Right forelimb (tissue), 1 donor: ENCODE data around the gene BBS4.
"Not testable (repeated sequence)": the region's sequence is repeated elsewhere in the genome, so short reads cannot be mapped to it uniquely, and the experiment has no call there.

ENCODE experiments used
- DNase-seq: peaks from one replicate; pipeline ENCODE4 v3.0.0-alpha.2; 2018

The BBS4 gene

DNA sequence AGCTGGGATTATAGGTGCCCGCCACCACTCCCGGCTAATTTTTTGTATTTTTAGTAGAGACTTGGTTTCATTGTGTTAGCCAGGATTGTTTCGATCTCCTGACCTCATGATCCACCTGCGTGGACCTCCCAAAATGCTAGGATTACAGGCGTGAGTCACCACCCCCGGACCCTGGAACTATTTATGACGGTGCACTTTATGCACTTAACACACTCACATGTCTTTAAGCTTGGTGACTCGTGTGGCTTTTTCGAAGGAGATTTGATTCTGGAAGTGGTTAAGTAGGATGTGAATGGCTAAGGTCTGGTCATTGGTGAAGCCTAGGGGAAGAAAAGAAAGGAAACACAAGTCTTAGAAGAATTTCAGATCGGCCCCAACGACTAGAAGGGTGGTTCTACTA, 20.3 kb downstream of the BBS4 start:
- no peak for DNase-seq

DNA sequence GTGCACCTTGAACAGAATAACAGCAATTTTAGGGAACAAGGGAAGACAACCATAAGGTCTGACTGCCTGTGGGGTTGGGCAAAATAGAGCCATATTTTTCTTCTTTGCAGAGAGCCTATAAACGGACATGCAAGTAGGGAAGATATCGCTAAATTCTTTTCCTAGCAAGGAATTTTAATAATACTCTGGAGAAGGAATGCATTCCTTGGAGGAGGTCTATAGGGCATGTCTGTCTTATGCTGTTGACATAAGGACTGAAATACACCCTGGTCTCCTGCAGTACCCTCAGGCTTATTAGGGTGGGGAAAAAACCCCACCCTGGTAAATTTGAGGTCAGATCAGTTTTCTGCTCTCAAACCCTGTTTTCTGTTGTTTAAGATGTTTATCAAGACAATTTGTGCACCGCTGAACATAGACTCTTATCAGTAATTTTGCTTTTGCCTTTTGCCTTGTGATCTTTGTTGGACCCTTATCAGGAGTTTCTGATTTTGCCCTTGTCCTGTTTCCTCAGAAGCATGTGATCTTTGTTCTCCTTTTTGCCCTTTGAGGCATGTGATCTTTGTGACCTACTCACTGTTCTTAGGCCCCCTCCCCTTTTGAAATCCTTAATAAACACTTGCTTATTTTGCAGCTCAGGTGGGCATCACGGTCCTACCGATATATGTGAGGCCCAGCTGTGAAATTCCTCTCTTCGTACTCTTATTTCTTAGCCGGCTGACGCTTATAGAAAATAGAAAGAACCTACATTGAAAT, 22.7 kb downstream of the BBS4 start:
- not testable (repeated sequence) for DNase-seq

DNA sequence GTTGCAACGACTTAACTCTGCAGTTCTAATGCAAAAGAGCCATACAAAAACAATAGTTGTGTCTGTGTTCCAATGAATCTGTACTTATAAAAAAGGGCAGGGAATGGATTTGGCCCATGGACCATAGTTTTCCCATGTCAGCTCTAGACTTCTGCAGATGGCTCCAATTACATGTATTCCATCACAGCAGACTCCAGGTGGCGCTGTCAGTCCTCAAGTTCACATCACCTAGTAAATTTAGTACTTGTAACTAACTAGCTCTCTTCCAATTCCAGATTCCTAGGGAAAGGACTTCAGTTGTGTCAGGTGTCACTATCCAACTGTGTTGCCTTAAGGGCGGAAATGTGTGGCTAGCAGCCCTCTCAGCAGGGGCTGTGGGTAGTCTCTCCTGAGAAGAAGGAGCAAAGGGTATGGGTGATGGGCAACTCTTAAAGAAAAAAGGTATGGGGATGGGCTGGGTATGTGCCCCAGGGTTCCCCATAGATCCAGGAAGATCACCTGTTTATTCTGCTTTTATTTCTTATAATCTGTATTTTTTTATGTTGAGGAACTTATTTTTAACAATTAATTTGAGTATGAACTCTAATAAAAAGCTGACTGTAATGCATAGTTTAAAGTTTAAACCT, 36.2 kb downstream of the BBS4 start:
- peak; percentile 71 for DNase-seq

DNA sequence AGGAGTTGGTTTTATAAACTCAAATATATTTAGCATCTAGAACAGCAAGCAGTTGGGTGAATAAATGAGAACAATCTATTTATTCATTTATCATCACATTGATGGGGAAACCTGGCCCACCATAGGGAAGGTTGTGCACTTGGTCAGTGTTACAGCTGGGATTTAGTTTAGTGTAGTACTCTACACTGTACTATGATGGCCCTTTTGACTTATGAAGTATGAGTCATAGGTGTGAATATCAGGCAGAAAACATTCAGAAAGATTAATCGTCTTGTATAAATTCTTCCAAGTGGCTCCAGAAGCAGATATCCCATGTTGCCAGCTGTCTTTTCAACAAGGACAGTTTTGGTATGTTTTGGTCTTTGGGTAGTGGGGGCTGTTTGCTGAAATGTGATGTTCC, 38.0 kb downstream of the BBS4 start:
- no peak for DNase-seq

DNA sequence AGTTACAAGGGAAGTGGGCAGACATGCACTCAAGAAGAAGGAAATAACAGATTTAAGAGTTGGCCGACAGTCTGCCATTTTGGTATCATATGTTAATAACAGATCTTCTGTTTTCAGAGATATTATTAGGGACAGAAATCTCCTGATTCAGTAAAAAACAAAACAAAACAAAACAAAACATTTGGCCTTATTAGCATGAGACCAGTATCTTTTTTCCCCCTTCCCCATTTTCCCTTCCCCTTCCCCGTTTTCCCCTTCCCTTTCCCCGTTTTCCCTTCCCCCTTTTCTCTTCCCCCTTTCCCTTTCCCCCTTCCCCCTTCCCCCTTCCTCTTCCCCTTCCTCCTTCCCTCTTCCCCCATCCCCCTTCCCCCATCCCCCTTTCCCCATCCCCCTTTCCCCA, 39.4 kb downstream of the BBS4 start:
- DNase-seq = no peak

DNA sequence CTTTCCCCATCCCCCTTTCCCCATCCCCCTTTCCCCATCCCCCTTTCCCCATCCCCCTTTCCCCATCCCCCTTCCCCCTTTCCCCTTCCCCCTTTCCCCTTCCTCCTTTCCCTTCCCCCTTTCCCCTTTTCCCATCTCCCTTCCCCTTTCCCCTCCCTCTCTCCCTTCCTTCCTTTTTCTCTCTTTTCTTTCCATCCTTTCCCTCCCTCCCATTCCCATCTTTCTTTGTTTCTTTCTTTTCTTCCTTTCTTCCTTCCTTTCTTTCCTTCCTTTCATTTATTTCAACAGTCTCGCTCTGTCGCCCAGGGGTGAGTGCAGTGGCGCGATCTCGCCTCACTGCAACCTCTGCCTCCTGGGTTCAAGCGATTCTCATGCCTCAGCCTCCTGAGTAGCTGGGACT, 39.8 kb downstream of the BBS4 start:
- DNase-seq = not testable (repeated sequence)

DNA sequence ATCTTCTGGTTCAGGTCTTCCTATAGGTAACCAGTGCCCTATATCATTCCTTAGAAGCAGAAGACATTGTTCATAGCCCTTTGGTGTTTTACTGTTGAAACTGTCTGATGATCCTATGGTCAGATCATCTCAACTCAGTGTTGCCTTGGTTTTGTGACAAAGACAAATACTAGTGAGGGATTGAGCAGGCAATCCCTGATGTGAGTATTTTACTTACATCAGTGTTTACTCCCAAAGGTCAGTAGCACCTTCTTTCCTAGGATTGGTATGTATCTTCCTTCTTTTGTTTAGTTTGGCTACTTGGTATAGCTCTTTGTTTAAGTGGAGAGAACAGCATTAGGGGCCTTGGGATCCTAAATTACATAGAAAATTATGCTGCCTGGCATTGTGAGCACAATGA, 41.1 kb downstream of the BBS4 start:
- DNase-seq = no peak

DNA sequence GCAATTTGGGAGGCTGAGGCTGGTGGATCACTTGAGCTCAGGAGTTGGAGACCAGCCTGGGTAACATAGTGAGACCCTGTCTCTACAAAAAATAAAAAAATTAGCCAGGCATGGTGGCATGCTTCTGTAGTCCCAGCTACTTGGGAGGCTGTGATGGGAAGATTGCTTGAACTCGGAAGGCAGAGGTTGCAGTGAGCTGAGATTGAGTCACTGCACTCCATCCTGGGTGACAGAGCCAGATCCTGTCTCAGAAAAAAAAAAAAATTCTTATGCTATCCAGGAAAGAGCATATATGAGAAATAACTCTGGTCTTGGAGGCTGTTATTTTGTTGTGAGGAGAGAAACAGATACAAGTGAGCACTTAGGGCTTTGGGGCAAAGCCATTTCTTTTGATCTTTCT, 42.2 kb downstream of the BBS4 start:
- DNase-seq = not testable (repeated sequence)

DNA sequence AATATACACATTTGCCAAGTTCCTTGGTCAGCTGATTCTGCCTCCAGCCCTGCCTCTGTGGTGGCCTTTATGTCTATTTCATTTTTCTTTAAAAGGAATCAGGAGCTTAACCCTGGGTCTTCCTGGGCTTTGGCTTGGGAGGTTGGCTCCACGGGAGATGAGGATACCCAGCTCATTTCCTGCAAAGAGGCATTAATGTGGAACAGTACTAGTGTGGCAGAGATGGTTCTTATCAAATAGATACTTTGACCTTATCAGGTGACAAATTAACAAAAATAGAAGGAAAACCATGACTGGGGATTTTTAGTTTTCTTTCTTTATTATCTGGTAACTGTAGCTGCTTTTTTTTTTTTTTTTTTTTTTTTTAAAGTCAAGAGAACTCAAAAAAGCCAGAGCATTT, 42.8 kb downstream of the BBS4 start:
- DNase-seq = no peak

DNA sequence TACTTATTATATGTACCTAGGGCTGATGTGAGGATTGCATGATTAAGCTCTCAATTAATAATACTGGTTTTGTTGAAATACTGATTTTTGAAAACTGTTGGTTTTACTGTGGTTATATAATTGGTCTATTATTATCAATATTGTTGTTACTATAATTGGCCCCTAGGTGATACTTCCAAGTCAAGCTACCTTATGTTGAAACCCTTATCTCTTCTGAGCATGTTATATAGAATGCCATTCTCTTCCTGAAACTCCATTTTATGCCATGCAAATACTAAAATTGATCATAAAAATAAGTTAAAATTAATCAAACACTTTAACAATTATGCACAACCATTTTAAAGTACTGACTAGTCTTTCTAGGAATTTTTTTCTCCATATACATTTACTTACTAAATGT, 46.1 kb downstream of the BBS4 start:
- no peak for DNase-seq

DNA sequence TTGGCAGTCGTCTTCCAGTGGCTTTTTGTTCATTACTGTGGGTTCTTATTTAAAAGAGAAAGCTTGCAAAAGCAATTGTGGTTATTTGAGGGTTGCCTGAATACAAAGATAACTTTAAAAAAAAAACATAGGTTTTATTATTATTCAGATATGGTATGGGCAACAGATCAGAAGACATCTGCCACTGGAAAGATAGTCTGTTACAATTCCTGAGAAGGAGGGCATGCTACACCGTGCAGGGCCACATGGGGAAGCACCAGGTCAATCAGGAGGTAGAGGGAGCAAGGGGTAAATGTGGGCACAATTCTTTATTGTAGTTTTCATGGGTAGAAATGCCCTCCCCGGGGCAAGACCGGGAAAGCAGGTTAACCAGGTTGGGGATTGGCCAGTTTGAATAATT, 46.5 kb downstream of the BBS4 start:
- DNase-seq = no peak

DNA sequence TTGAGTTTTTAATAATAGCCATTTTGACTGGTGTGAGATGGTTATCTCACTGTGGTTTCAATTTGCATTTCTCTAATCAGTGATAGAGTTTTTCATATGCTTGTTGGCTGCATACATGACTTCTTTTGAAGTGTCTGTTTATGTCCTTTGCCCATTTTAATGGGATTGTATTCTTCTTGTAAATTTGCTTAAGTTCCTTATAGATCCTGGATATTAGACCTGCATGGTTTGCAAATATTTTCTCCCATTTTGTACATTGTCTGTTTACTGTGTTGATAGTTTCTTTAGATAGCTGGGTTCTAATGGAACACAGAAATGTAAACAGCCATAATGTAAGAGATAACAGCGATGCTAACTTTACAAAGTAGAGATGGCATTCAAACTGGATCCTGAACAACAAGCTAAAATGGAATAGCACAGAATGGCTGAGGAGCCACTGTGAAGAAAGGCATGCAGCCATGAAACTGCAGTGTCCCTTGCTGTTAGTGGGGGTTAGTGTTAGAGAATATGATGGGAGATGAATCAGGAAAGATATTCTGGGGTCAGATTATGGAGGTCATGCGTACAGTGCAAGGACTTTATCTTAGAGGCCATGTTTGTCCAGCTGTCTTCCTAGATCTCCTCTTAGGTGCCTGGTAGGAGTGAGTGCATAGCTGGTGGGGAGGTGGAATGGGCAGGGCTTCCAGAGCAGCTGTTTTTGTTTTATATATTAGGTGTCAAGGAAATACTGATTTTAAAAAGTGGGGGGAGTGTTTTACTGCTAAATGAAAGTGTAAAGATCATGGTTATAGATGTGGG, 48.1 kb downstream of the BBS4 start:
- DNase-seq = no peak

DNA sequence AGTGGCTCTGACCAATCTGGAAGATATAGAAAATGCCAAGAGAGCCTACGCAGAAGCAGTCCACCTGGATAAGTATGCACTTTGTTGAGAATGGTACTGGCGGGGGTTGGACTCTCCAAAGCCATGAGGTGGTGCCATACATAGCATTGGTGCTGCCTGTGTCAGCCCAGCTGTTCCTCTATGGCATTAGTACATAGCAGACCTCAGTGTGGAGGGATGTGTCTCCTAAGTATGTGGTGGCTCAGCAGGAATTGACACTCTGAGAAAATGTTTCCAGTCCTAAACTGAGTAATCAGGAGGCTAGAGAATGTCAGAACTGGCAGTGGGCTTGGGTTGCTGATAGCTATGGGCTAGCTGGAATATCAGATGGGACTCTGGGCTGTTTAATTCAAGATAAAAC, 49.1 kb downstream of the BBS4 start:
- no peak for DNase-seq

DNA sequence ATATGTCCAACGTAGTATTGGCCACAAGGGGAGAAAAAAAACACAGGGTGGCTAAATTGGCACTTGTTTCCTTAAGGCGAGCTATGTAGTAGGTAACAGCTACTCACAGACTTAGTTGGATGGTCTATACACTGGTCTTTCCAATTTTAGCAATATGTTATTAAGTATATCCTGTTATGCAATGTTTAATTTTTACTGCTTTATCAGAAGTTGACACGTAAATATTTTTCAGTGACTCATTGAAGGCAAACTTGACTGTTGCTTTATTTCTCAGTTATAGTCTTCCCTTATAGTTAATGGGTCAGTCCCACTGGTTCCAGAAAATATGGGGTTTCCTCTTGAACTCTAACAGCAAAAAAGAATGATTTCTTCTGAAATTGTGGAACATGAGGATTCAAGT, 51.1 kb downstream of the BBS4 start:
- no peak for DNase-seq

DNA sequence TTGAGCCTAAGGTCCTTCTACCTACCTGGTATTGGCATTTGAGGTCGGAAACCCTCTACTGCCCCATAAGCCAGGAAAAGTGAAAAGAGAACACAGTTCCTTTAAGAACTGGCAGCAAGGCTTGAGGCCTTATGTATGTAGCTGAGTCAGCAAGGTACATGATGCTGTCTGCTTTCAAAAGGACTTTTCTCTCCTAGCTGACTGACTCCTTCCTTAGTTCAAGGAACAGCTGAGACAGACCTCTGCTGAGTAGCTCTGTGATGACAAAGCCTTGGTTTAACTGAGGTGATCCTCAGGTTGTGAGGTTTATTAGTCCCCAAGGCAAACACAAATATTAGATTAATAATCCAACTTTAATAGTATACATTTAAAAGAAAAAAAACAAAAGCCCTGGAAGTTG, 51.7 kb downstream of the BBS4 start:
- DNase-seq = no peak

DNA sequence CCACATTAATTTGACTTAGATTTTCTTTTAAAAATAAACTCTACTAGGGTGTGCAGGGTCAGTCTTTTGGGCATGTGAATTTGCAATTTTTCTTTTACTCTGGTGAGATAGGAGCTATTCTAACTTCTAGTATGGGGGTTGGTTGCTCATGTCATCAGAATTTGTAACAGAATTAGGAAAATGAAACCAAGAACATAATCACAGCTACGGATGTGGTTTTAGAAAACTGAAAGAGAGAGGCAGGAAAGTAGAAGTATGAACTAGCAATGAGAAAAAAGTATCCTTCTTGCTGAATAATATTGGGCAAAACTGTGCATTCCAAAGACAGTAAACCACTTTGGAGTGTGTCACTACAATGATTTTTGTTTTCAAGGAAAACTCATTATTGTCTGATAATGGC, 54.2 kb downstream of the BBS4 start:
- DNase-seq = no peak

DNA sequence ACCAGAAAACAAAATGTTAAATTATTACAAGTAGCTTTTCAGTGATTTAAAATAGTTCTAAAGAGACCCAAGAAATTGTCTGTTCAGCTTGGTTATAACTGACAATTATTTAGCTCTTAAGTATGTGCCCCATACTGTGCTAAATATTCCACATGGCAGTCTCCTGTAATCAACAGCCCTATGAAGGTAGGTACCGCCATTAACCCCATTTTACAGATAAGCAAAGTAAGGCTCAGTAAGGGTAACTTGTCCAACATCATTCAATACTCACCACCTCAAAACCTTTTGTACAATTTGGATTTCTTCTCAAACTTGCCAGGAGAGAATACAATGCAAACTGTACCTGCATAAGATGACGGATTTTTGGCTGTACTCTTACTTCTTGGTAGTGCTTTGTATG, 63.7 kb downstream of the BBS4 start:
- no peak for DNase-seq

DNA sequence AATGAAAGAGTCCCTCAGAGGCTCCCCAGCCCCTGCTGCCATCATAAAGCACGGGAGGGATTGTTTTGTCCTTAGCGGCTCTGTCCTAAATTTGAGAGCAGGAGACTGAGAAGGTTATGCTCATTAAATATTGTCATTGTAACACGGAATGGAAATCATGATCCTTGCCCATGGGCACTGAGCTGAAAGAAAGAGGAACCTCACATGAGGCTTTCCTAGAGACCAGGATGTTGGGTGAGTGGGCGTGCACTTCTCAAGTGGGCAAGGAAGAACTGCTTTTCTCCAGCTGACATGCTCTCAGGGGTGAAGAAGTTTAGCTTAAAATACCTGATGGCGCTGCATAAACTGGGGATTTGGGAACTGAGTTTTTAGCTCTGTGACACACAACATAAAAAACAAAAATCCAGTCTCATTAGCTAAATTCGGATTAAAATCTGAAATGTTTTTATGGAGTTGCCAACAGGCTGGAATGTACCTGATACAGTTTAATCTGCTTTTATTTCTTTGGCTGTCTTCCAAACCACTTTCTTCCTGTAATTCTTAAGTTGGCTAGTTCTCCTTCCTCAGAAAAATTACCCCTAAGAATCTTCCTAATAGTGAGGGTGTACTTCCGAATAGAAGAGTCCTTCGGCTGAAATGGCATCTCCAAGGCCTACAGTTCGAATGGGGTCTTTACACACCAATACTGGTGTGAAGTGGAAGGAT, 65.9 kb downstream of the BBS4 start:
- DNase-seq = no peak

DNA sequence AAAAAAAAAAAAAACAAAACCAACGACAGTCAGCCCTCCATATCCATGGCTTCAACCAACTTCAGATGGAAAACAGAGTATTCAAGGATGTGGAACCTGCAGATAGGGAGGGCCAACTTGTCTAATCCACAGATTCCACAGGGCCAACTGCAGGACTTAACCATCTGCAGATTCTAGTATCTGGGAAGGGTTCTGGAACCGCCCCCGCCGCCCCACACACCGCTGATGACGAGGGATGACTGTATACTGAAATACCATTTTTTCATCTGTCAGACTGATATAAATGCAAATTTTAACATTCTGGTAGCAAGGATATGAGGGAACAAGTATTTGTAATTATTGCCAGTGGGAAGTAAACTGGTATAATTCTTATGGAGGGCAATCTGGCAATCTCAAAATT, 68.1 kb downstream of the BBS4 start:
- no peak for DNase-seq

DNA sequence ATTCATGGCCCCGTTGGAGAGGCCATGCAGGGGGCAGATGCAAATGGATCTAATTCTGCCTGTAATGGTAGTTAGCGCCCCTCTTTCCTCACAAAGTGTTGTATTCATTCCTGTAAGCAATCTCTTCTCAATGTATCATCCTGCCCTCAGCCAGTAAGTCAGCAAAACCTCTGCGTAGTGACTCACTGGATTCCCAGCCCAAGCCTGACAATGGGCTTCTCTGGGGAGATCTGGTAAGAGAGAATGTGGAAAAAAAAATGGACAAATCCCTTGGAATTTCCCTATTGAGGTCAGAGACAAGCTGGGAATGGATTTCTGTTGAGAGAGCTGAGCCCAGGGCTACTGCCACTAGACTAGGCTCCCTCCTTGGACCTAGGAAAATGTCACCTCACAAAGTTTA, 72.2 kb downstream of the BBS4 start:
- no peak for DNase-seq

DNA sequence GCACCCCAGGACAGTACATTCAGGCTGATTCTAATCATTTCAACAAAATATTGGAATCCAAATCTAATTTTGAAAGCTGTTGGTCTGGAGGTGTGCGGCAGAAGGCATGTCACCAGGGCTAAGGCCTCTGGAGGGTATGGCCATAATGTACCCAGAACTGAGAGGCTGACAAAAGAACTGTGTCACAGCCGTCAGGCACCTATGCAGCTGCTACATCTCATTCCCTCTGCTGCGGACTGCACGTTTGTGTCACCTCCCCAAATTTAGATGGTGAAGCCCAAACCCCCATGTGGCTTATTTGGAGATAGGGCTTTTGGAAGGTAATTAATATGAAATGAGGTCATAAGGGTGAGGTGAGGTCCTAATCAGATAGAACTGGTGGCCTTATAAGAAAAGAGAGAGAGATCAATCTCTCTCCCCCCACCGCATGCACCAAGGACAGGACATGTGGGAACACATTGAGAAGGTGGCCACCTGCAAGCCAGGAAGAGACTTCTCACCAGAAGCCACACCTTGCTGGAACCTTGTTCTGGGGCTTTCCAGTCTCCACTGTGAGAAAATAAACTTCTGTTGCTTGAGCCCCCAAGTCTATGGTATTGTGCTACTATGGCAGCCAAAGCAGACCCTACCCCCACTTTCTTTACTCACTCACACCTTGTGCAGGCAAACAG, 74.7 kb downstream of the BBS4 start:
- DNase-seq = no peak

DNA sequence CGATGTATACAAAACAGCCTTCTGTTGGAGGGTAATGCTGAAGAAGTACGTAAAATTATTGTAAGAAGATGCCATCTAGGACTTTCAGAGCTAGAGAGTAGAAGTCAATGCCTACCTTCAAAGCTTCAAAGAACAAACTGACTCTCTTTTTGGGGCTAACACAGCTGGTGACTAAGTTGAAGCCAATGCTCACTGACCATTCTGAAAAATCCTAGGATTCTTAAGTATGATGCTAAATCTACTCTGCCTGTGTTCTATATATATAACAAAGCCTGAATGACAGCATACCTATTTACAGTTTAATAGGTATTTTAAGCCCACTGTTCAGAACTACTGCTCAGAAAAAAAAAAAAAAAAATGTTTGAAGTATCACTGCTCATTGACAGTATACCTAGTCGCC, 78.6 kb downstream of the BBS4 start:
- DNase-seq = no peak

DNA sequence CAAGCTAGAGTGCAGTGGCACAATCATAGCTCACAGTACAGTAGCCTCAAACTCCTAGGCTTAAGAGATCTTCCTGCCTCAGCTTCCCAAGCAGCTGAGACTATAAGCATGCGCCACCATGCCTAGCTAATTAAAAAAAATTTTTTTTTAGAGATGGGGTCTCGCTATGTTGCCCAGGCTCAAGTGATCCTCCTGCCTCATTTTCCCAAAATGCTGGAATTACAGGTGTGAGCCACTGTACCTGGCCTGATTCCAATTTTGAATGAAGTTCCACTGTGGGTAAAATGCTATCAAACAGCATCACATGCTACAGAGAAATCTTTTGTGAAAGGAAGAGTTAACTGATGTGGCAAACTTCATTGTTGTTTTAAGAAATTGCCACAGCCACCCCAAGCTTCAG, 80.0 kb downstream of the BBS4 start:
- no peak for DNase-seq
